ENCODE measurements around the gene RAMP1. TPM values are rescaled to one million over a fixed set of nuclear protein-coding genes. Genes with fewer than 3 reads are reported as not detected.

The RAMP1 gene
- total RNA-seq, 4 donors from 2014 or later, result 0.78 to 4.2 (median 3.0) TPM

DNA sequence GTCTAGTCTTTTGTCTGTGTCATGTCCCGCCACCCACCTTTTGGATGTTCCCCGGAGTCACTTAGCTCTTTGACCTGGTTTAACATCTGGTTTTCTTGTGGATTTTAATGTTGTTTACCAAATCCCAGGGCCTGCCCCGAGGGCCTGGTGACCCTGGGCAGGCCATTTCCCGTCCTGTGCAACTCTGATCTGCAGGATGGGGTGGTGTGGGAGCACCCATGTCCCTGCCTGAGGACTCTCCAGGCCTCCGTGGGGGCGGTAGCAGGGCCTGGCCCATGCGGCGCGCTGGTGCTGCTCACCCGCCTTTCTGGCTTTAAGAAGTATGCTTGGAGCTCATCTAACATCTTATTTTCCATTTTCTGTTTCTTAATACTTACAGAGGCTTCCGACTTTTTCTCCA, 10.7 kb downstream of the RAMP1 start:
- TF ChIP-seq, protein P1, sequence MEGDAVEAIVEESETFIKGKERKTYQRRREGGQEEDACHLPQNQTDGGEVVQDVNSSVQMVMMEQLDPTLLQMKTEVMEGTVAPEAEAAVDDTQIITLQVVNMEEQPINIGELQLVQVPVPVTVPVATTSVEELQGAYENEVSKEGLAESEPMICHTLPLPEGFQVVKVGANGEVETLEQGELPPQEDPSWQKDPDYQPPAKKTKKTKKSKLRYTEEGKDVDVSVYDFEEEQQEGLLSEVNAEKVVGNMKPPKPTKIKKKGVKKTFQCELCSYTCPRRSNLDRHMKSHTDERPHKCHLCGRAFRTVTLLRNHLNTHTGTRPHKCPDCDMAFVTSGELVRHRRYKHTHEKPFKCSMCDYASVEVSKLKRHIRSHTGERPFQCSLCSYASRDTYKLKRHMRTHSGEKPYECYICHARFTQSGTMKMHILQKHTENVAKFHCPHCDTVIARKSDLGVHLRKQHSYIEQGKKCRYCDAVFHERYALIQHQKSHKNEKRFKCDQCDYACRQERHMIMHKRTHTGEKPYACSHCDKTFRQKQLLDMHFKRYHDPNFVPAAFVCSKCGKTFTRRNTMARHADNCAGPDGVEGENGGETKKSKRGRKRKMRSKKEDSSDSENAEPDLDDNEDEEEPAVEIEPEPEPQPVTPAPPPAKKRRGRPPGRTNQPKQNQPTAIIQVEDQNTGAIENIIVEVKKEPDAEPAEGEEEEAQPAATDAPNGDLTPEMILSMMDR (IDR thresholded peaks at IDR 0.05), result no peak
- TF ChIP-seq POLR2A (IDR thresholded peaks at IDR 0.05), result no peak
- WGBS, 2 donors, result 91 to 94% methylated on average over 11 of the region's 11 CpGs
- intact Hi-C loops (cut with DNase I), result no loop called here
- DNase-seq, result no peak
- H3K9me3 ChIP-seq, result no peaks in the 10 kb centered on the region
- H3K4me1 ChIP-seq, result no peaks in the 10 kb centered on the region
- no peak overlapping the region for H3K27ac ChIP-seq
- H3K4me3 ChIP-seq (replicated peaks in 1 of 3), result no peak overlapping the region
- no peaks in the 10 kb centered on the region for H3K36me3 ChIP-seq
- no peaks in the 10 kb centered on the region for H3K27me3 ChIP-seq

DNA sequence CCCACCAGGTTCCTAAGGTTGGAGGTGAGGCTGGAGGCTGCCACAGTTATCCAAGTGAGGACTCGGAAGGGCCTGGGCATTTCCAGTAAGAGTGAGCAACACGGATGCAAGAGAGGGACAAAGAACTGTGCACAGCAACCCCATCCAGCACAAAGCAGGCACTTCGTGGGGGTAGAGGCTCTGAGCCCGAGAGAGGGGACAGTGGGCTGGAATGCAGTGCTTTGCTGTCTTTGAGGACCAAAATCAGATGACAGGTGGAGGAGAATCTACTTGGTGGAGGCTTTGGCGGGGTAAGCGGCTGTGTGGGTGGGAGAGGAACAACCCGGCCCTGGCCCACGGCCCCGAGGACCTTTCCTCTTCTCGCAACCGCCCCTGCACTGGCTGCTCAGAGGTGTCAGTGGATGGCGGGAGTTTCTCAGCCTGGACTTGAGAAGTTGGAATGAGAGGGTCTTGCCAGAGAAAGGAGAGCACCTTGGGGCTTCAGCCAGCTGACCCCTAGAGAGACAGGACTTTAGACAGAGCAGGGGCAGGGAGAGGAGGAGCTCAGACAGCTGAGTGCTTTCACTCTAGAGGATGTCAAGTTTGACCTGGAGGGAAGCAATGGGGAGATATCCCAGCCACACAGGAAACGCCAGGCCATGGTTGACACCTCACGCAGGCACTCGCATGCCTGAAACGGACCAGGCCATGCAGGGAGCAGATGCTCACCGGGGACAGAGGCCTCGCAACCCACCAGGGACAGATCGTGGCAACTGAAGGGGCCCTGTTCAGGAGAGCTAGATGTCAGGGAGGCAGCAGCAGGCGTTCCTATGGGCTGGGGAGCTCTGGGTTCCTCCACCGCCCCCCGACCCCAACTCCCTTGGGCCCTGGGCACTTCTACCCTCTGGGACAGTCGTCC, 11.6 kb downstream of the RAMP1 start:
- no peaks in the 10 kb centered on the region for H3K27me3 ChIP-seq
- no peaks in the 10 kb centered on the region for H3K9me3 ChIP-seq
- intact Hi-C loops (cut with DNase I), result no loop called here
- TF ChIP-seq, protein P1 (IDR thresholded peaks at IDR 0.05), result no peak
- no peak for TF ChIP-seq POLR2A (IDR thresholded peaks at IDR 0.05)
- 90% methylated on average over 23 of the region's 23 CpGs for WGBS, 2 donors
- DNase-seq, result no peak
- H3K27ac ChIP-seq, result no peak overlapping the region
- H3K4me3 ChIP-seq (replicated peaks in 1 of 3), result no peak overlapping the region
- no peaks in the 10 kb centered on the region for H3K4me1 ChIP-seq
- H3K36me3 ChIP-seq, result no peaks in the 10 kb centered on the region

DNA sequence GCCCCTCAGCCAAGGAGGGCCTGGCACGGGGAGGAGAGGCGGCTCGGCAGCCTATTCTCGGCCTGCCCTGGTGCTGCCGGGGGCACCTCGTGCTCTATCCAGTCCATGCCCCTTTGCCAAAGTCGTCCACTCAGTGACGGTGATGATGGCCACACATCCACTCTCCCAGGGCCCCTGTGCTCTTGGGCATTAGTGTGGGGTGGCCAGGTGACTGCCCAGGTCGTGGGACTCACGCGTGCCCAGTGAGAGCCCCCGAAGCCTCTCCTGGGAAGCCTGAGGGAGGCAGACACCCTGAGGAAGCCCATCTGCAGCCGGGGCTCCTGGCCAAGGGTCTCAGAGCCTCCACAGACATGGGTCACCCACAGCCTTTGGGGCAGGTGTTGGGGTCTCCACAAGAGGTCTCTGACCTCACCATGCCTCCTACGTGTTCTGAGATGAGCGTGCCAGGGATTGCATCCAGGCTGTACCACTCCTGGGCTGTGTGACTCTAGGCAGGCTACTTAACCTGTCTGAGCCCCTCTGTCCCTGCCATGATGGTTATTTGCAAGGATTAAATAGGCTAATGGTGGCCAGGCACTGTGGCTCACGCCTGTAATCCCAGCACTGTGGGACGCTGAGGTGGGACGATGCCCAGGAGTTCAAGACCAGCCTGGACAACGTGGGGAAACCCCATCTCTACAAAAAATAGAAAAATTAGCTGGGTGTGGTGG, 12.9 kb downstream of the RAMP1 start:
- no peak for TF ChIP-seq POLR2A (IDR thresholded peaks at IDR 0.05)
- TF ChIP-seq, protein P1 (IDR thresholded peaks at IDR 0.05), result no peak
- no peak overlapping the region for H3K4me3 ChIP-seq (replicated peaks in 1 of 3)
- intact Hi-C loops (cut with DNase I), result no loop called here
- no peak for DNase-seq
- no peaks in the 10 kb centered on the region for H3K4me1 ChIP-seq
- H3K9me3 ChIP-seq, result no peaks in the 10 kb centered on the region
- H3K27ac ChIP-seq, result no peak overlapping the region
- no peaks in the 10 kb centered on the region for H3K27me3 ChIP-seq
- no peaks in the 10 kb centered on the region for H3K36me3 ChIP-seq
- WGBS, 2 donors, result 94% methylated on average over 6 to 16 of the region's 19 CpGs

DNA sequence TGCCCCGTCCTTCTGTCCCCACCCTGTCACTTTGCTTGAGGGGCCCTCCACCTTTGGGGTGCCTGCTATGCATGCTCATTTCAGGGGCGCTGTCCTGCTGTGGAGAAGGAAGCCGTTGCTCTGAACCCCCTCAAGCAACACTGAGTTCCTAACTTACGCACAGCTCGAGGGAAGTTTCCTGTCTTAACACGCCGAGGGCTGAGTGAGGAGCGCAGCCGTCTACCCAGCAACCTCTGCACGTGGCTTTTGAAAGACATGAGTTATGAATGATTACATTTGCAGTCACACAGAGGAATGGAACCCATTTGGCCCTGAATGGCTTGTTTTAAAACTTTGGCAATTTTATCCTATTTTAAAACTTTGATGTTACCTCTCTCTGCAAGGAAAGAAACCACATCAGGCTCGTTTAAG, 14.0 kb downstream of the RAMP1 start:
- no peaks in the 10 kb centered on the region for H3K9me3 ChIP-seq
- TF ChIP-seq POLR2A (IDR thresholded peaks at IDR 0.05), result no peak
- TF ChIP-seq, protein P1 (IDR thresholded peaks at IDR 0.05), result no peak
- intact Hi-C loops (cut with DNase I), result no loop called here
- DNase-seq, result no peak
- H3K4me3 ChIP-seq (replicated peaks in 1 of 3), result no peak overlapping the region
- H3K27ac ChIP-seq, result no peak overlapping the region
- WGBS, 2 donors, result 78 to 83% methylated on average over 11 of the region's 11 CpGs
- H3K4me1 ChIP-seq, result no peaks in the 10 kb centered on the region
- no peaks in the 10 kb centered on the region for H3K27me3 ChIP-seq
- H3K36me3 ChIP-seq, result no peaks in the 10 kb centered on the region

Measured in thyroid gland (tissue), 4 donors.